GM19397 (cell line): ENCODE data around the gene SCAMP5.

ENCODE experiments used
- ATAC-seq: cut with Tn5 transposase; IDR thresholded peaks from one replicate; pipeline ENCODE4 v1.9.1; 2021; ENCODE audit warnings: mild to moderate bottlenecking, moderate library complexity; ENCODE audit not compliant: unreplicated experiment

Gene SCAMP5

GRCh38 chr15:75021341-75021740 is 26.0 kb downstream of the SCAMP5 start:
- no peak for ATAC-seq

- ATAC-seq: no peak
Measured at GRCh38 chr15:75022783-75023180, 27.4 kb downstream of the SCAMP5 start.

DNA sequence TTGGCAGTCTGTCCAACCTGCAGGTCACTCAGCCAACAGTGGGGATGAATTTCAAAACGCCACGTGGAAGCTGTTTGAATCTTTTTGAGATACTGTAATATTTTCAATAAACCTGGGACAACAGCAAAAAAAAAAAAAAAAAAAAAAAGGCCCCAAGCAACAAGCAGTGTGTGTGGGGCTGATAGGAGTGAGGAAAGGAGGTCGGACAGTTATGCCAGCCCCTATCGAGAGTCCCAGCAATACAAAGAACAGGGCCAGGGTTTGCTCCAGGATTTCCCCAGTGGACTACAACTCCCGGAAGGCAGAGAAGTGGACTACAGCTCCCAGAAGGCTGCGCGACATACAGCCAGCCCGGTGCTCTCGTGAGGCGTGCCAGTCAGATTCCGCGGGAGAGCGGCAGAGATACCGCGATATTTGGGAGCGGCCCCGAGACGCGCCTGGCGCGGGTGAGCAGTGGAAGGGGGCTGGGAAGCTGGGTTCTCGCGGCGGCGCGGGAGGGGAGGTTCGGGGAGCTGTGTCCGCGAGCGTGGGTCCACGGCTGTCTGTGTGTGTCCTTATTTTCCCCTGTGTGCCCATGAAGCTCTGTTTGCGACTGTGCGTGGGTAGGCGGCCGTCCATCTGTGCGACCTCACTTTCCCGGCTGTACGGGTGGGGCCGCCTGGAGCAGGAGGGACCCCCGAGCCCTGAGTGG is 28.0 kb downstream of the SCAMP5 start, which contains the start of gene PPCDC:
PPCDC (plus strand) TSS at position 410 of the 691 bp plus-strand sequence. CDS start 4,729 bp downstream, outside the sequence.
- ATAC-seq: peak; percentile 95

GRCh38 chr15:75023872-75024636 is 28.7 kb downstream of the SCAMP5 start:
- no peak for ATAC-seq

DNA sequence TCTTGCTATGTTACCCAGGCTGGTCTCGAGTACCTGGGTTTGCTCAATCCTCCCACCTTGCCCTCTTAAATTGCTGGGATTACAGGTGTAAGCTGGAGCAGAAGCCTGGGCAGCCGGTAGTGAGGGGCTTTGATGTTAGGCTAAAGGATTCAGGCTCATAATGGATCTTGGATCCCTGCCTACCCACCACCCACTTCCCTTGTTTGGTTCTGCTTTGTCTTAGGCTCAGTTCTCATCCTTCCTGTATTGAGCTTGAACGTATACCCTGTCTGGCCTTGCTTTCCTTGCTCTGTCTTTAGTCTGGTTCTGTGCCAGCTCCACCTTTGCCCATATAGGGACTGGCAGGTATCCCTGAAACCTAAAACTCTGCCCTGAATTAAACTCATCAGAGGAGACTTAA is 29.7 kb downstream of the SCAMP5 start:
- ATAC-seq: no peak

DNA sequence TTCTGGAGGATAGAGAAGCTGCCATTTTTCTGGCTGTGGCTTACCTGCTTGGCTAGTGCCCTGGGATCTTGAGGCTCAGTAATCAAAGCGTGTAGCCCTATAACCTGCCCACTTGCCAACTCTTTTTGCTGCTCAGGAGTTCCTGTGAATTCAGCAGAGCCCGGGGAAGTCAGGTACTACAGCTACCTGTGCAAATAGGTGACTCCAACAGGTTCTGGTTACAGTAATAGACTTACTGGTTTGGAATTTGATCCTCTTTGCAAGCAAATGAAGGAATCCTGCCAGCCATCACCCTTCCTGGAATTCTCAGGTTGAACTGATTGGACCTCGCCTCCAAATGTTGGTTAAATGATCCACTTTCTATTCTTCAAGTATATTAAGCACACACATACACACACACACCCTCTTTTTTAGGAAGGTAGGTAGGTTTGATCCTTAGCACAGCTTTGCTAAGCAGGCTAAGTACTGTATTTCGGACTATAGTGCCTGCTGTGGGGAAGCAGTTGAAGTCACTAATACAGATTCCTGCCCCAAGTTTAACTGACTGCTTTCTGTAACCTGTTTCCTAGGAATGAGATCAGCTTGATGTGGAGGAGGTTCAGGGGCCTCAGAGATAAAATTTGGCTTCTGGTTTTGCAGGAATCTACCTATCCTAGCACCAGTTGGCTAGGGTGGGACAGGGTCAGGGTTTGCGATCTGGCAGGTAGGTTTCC is 30.3 kb downstream of the SCAMP5 start:
- ATAC-seq: no peak

DNA sequence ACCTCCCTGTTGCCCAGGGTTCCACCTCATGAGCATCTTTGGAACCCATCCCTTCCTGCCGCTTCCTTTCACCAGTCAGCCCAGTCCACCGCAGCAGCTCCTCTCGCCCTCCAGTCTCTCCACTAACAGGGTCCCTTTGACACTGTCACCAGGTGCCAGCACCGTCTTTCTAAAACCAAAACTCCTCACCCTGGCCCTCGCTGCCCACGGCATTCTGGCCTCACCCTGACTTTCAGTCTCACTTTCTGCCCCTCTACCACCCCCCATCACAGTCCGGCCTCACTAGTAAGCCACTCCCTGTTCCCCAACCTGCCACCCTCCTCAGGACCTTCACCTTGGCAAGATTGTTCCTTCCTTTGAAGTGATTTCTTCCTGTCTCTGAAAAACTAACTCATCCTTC is 32.2 kb downstream of the SCAMP5 start:
- ATAC-seq: no peak

DNA sequence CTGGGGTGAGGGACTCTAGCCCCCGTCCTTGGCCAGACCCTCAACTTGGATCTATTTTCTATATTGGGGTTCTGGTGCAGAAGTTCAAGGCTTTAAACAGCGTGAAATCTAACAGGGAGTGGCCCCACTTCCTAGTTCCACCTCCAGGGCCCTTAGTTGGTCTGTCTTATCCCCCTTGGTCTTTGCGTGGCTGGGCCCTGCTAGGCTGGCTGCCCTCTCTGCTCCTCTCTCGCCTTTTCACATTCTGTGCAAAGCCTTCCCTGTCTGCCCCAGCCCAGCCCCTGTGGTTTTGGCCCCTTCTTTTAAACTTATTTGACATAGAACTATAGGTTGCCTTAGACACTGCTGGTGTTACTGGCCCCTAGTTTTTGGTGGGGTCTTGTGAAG is 33.6 kb downstream of the SCAMP5 start:
- ATAC-seq: no peak

DNA sequence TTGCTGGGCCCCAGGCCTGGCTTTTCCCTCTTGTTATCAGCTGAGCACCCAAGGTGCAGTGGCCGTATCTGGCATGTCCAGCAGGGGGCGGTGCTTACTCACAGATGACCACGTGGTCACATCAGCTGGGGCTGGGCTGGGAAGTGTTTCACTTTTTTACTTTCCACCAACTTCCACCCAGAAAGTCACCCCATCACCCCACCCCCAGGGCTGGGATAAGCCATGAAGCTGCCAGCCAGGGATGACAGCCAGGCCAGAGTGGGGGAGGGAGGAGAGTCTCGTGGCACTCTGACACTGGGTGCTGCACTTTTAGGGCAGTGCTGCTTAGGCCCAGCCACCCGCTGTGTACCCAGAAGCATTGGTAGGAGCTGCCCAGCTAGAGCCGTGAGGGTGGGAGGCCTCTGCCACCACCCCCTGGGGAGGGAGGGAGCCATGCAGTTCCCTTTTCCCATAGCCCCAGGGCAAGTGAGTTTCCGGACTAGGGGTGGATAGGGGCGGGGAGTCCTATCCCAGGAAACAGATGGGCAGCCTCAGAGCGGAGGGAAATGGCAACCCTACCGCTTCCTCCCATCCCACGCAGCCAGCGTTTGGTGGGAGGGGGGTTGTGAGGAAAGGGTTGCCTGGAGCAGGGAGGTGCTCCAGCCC is 34.1 kb downstream of the SCAMP5 start:
- ATAC-seq: no peak

- no peak for ATAC-seq
Measured at GRCh38 chr15:75030023-75030413, 34.7 kb downstream of the SCAMP5 start.

DNA sequence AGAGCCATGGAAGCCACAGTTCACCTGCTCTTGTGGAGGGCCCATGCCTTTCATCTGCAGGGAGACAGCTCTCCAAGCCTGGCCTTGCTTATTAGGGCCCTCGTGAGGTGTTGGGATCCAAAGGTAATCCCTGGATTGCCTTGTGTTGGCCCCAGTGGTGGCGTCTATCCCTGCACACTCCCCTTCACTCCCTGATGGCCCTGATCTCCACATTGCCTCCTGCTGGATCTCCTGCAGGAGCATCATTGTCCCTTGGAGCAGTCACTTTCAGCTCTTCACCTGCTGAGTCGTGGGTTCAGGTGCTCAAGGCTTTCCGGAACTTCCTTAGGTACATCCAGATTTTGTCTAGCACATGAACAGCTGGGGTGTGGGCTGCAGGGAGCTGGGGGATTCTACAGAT is 35.1 kb downstream of the SCAMP5 start:
- ATAC-seq: no peak

DNA sequence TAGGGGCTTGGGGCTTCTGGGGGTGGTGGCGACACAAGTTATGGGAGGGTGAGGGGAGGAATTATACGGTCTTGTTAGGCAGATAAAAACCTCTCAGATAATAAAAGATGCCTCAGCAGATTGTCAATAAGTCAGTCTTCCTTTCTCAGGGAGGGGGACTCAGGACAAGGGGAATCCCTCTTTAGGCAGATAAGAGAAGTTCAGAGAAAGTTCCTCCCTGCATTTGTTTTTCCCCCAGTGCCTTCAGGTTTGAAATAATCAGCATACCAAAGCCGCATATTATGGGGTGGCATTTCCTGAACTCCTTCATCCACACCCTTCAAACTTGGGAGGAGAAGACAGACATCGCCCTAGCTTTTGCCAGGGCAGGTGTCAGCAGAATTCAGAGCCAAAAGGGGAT is 36.5 kb downstream of the SCAMP5 start:
- ATAC-seq: no peak

DNA sequence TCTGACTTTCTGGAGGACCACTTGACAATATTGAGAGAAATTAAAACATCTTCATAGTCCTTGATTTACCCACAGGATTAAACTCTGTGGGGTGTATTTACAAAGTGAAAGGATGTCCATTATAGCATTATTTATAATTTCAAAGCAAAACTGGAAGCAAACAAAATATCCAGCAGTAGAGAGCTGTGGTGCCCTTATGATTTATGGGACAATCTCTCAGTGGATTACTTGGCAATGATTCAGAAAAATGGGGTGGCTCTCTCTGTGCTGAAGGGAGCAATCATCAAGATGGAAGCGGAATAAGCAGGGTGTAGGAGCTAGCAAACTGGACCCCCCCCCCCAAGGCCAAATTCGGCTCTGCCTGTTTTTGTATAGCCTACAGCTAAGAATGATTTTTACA is 37.0 kb downstream of the SCAMP5 start:
- ATAC-seq: no peak

GRCh38 chr15:75033809-75034208 is 38.4 kb downstream of the SCAMP5 start:
- ATAC-seq: no peak

GRCh38 chr15:75034615-75035014 is 39.3 kb downstream of the SCAMP5 start:
- no peak for ATAC-seq

GRCh38 chr15:75036212-75036616 is 40.9 kb downstream of the SCAMP5 start:
- ATAC-seq: no peak

DNA sequence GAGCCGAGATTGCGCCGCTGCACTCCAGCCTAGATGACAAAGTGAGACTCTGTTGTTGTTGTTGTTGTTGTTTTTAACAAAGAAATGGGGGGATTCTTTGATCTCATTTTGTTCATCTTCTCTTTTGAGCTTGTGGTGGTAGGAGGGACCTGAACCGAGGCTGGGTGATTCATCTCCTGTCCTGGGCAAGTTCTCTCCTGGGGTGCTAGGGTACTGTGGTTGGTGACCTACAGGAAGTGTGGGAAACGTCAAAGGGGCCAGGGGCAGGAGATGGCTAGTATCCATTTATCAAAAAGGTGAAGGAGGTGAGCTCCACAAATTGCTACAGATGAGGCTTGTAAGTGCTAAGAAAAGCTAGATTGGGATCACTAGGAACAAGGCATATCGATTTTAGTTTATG is 42.3 kb downstream of the SCAMP5 start:
- no peak for ATAC-seq

- ATAC-seq: no peak
Measured at GRCh38 chr15:75038231-75038630, 42.9 kb downstream of the SCAMP5 start.

GRCh38 chr15:75042730-75043508 is 47.6 kb downstream of the SCAMP5 start:
- ATAC-seq: peak; percentile 67

DNA sequence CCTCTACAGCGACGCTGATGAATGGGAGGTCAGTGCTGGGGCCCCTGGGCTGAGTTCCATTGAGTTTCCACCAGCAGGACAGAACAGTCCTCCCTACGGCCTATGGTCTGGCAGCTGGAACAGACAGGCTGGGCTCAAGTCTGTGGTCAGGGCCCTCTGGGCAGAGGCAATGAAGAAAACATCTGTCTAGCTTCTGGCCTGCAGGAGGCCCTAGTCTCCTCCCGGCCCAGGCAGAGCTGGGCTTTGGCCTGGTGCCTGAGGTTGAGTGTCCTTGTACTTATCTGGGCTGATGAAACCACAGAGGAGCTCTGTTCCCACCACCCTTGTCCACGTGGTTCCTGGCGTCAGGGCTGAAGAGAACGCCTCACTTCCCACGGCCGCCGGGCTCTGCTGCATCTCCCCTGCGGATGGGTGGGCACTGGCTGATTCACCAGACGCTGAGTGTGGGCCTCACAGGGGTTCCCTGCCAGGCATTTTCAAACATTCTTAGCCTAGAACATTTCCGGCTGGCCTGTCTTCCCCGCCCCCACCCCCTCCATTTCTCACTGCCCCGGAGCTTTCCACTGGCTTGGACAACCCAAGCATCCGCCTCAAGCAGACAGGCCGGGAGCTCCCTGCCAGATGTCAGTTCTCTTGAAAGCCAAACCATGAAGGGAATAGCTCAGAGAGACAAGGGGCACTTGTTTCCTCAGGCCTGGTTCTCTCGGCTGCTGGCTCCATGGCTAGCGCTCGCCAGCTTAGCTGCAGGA is 48.3 kb downstream of the SCAMP5 start:
- ATAC-seq: peak; percentile 29
